AG04450 (cell line): ENCODE measurements around the gene TWF2. TPM values are rescaled to one million over a fixed set of nuclear protein-coding genes. Genes with fewer than 3 reads are reported as not detected.

Source experiments
- CTCF ChIA-PET: fragments of 300-600, 350-600 bp; formaldehyde crosslinking; extraction: SDS; loops from one replicate; lab custom pipeline; 2022; ENCODE audit warnings: antibody characterized with exemption, inconsistent platforms; lab: Charles Lee
- POLR2A ChIA-PET: fragments of 350-600 bp; formaldehyde crosslinking; extraction: SDS; loops from one replicate; lab custom pipeline; 2021; ENCODE audit warnings: antibody characterized with exemption, inconsistent platforms; lab: Yijun Ruan, JAX
- DNase-seq: peaks from one replicate; pipeline ENCODE4 v3.0.0-alpha.2; 2011; ENCODE audit warnings: low read depth, low spot score
- H3K27ac ChIP-seq: one replicate; pipeline ENCODE4 v1.5.1; 2012; ENCODE audit warnings: low read depth, low read length, control low read depth
- H3K27me3 ChIP-seq: one replicate; pipeline ENCODE4 v1.6.0; 2012; ENCODE audit warnings: low read length; ENCODE audit not compliant: control insufficient read depth, insufficient read depth
- H3K4me3 ChIP-seq: 2 replicates; pipeline ENCODE4 v1.5.1; 2011; ENCODE audit warnings: mild to moderate bottlenecking, low read depth, low read length, control low read depth
- H3K9me3 ChIP-seq: 2 replicates; pipeline ENCODE4 v1.5.1; 2012; ENCODE audit warnings: low read length; ENCODE audit not compliant: control insufficient read depth, insufficient read depth
- polyA plus RNA-seq: library from polyadenylated mRNA; depleted of rRNA; stranded (reverse); fragments of >200 nt; gene quantifications from 2 replicates; pipeline ENCODE4 v1.2.3, GENCODE V29; 2011
- TF ChIP-seq, protein P1 (sequence below): IDR thresholded peaks from 2 replicates; pipeline ENCODE4 v1.5.1; 2011; ENCODE audit warnings: low read depth, low read length, control low read depth, inconsistent platforms

Gene TWF2
- polyA plus RNA-seq, 1 experiment, result 96.6 TPM

DNA sequence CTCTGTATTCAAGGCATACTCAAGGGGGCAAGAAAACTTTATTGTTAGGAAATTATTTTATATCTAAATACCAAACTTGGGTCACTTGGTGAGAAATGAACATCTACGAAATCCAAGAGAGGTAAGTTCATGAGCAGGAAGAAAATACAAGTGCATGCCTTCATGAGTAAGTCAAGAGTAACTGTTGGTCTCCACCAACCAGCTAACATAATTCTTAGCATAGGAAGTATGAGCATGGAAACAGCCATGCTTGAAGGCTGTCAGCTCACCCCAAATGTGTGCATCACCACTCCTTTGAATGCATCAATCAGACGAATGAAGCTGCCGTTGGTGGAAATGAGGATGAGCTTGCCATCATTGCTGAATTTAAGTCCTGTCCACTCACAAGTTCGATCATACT lies 20.5 kb upstream of the TWF2 start:
- Histone ChIP-seq H3K4me3 (no peak overlapping the region), H3K27me3 (no peaks in the 10 kb centered on the region), H3K9me3 (no peaks in the 10 kb centered on the region), H3K27ac (no peak overlapping the region)
- ChIA-PET POLR2A (interaction anchor here (1.2 kb wide), 1 partner anchor 19 kb away, joined by 3 read pairs; the partner anchor contains the start of gene WDR82), CTCF (interaction anchor here (2.3 kb wide), 1 partner anchor 39 kb away, joined by 10 read pairs; no protein-coding TSS in a partner anchor)
- no peak for DNase-seq
- TF ChIP-seq, protein P1, sequence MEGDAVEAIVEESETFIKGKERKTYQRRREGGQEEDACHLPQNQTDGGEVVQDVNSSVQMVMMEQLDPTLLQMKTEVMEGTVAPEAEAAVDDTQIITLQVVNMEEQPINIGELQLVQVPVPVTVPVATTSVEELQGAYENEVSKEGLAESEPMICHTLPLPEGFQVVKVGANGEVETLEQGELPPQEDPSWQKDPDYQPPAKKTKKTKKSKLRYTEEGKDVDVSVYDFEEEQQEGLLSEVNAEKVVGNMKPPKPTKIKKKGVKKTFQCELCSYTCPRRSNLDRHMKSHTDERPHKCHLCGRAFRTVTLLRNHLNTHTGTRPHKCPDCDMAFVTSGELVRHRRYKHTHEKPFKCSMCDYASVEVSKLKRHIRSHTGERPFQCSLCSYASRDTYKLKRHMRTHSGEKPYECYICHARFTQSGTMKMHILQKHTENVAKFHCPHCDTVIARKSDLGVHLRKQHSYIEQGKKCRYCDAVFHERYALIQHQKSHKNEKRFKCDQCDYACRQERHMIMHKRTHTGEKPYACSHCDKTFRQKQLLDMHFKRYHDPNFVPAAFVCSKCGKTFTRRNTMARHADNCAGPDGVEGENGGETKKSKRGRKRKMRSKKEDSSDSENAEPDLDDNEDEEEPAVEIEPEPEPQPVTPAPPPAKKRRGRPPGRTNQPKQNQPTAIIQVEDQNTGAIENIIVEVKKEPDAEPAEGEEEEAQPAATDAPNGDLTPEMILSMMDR, result no peak

DNA sequence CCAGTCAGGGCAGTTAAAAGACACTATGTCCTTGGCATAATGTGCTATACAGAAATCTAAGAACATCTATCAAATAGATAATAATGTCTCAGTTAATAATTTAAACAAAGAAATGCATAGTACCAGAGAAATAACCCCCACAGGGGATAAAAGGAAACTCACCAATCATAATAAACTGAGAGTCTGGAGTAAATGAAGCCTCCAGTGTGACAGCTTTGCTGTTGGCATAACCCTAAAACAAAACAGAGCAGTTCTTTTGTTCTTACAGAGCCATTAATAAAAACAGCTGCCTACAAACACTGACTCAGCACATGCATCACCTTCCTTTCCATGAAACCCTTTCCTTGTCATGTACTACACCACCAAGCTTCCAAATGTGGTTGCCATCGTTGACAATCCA lies 20.1 kb upstream of the TWF2 start:
- no peak for DNase-seq
- ChIA-PET CTCF (interaction anchor here (2.3 kb wide), 1 partner anchor 39 kb away, joined by 10 read pairs; no protein-coding TSS in a partner anchor), POLR2A (interaction anchor here (1.2 kb wide), 1 partner anchor 19 kb away, joined by 3 read pairs; the partner anchor contains the start of gene WDR82)
- H3K4me3 ChIP-seq, result no peak overlapping the region
- H3K27ac ChIP-seq, result no peak overlapping the region
- TF ChIP-seq, protein P1, result no peak
- H3K9me3 ChIP-seq, result no peaks in the 10 kb centered on the region
- no peaks in the 10 kb centered on the region for H3K27me3 ChIP-seq

DNA sequence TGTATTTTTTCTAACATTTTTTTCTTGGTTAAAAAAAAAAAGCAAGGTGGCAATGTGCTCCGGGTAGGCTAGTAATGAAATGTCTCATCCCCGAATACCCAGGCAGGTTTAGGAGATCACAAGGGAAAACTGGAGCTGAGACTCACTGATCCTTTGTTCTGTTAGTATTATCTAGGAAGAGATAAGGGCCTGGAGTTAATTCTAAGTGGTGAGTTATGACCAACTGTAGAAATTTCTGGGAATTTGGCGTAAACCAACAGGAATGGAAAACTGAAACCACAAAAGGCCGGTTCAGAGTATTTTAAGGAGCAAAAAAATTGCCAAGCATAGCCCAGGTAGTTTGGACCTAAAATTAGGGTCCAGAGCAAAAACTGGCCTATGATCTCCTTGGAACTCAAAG lies 19.0 kb upstream of the TWF2 start:
- DNase-seq, result no peak
- CTCF ChIA-PET, result interaction anchor here (2.3 kb wide), 1 partner anchor 38 kb away, joined by 10 read pairs; no protein-coding TSS in a partner anchor
- no peaks in the 10 kb centered on the region for H3K27me3 ChIP-seq
- TF ChIP-seq, protein P1, result no peak
- no peak overlapping the region for H3K27ac ChIP-seq
- no peak overlapping the region for H3K4me3 ChIP-seq
- POLR2A ChIA-PET, result no interaction called here
- H3K9me3 ChIP-seq, result no peaks in the 10 kb centered on the region

DNA sequence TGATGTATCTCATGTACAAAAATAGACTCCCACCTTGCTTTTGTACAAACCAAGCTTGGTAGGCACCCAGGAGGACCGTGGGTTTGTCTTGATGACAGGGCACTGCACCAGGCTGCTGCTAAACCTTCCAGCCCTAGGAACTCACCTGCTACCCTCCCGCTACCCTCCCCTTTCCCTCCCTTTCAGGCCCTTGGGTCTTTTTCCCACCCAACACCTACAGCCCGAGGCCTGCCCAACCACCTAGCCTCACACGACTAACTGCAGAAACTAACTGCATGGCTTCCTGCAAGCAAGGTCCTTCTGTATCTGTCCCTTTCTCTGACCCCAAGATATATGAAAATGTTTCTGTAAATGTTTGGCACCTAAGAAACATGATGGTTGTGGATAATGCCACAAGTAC lies 17.7 kb upstream of the TWF2 start:
- no peaks in the 10 kb centered on the region for H3K9me3 ChIP-seq
- H3K27ac ChIP-seq, result no peak overlapping the region
- POLR2A ChIA-PET, result interaction anchor here (0.6 kb wide), 1 partner anchor 20 kb away, joined by 6 read pairs; no protein-coding TSS in a partner anchor
- TF ChIP-seq, protein P1, result no peak
- DNase-seq, result no peak
- no peak overlapping the region for H3K4me3 ChIP-seq
- CTCF ChIA-PET, result no interaction called here
- no peaks in the 10 kb centered on the region for H3K27me3 ChIP-seq

DNA sequence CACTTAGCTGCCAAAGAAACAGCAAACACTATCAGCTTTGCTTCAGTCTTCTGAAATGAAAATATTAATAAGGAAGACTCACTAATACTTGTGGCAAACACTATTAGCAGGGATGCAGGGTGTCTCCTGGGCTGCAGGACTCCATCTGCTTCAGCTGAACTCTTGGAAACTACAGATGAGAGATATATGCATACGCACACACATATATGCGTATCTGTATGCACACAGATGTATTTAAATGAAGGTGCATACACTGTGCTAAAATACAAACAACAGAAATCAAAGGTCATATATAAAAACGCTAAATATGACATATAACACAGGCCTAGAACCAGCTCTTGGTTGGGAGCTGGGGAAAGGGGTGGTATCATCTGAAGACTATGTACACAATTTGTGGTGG lies 17.2 kb upstream of the TWF2 start:
- ChIA-PET POLR2A (interaction anchor here (0.6 to 1.8 kb wide), 2 partner anchors 10 to 21 kb away, joined by 6 to 14 read pairs; partner anchors contain the start of gene PPM1M), CTCF (no interaction called here)
- Histone ChIP-seq H3K27ac (no peak overlapping the region), H3K27me3 (no peaks in the 10 kb centered on the region), H3K4me3 (no peak overlapping the region), H3K9me3 (no peaks in the 10 kb centered on the region)
- TF ChIP-seq, protein P1, result no peak
- DNase-seq, result no peak
